NCI-H748 (cell line): Measurements from ENCODE around the gene ZFYVE28.

Experiments
- DNase-seq: peaks from one replicate; lab custom pipeline; 2025; ENCODE audit not compliant: unreplicated experiment; lab: John Stamatoyannopoulos, UW

Gene ZFYVE28

DNA sequence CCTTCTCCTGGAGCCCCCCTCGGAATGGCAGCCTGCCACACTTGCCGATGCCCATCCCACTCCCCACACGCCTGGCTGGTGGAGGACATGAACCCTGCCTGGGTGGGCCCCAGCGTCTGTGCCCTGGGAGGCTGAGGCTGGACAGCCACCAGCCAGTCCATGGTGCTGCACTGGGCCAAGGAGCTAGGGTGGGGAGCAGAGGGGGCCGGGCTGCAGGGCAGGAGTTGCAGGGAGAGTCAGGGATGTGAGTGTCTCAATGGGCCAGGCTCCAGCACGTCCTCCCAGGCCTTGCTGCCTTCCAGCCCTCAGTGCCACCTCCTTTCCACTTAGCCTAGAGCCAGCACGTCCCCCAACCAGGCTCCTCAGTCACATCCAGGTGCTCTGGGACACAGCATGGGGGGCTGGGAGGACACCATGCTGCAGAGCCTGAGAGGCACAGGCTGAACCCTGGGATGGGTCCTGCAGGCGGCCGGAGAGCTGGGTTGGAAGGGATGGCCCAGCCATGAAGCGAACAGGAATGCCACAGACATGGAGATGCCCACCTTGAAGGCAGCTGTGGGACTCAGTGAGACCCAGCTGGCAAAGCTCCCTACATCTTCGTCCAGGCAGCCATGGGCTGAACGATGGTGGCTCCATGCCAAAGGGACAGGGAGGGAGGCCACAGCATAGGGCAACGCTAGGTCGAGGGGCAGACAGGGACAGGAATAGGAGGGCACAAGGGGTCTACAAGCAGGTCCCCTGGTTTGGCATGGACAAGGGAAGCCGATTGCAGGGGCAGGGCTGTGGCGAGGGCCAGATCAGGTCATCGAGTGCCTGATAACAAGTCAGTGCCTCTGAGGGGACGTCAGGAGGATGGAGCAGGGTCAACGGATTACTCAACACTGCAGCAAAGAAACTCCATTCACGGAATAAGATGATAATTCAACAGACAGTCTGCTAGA is 126.5 kb downstream of the ZFYVE28 start:
- DNase-seq: no peak

DNA sequence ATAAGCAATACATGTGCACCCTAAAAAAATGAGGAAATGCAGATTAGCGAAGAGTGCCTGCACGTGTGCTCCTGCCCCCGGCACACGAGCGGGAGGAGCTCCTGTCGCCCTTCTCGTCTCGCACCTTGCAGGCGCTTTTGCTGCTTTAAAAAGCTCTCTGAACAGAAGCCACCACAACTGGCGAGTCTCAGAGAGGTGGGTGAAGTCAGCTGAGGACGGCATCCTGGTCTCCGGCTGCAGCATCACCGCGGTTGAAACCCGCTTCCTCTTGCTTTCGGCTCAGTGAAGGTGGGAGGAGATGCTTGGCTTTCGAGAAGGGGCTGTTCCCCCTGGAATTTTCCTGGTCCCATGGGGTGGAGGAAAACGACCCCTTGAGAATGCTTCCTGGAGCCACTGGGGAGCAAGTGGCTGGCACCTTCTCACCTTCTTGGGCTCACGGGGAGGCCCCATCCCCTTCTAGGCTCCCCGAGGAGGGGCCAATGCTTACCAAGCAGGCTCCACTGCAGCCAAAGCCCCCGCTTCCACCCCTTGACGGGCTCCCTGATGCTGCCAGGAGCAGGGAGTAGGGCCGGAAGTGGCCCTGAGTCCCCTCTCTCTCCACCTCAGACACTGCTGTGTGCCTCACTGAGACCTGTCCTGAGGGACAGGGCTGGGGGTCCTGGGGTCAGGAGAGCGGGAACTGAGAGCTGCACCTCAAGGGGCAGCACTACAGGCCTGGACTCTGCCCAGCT is 127.3 kb downstream of the ZFYVE28 start:
- DNase-seq: no peak

DNA sequence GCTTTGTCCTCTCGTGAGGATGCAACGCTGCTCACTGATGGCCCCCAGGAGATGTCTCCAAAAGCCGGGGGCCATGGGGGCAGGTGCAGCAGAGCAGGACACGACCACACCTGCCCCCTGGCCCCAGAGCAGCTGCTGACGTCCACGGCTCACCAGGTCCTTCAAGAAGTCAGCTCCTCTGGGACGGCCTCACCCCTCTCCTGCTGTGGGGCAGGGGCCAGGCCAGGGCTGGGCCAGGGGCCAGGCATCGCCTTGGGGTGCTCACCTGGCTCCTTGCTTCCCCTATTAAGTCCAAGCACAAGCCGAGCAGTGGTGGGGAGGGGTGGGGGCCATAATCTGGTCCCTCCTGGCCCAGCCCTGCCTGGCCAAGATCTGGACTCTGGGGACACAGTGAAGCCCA is 128.0 kb downstream of the ZFYVE28 start:
- no peak for DNase-seq

DNA sequence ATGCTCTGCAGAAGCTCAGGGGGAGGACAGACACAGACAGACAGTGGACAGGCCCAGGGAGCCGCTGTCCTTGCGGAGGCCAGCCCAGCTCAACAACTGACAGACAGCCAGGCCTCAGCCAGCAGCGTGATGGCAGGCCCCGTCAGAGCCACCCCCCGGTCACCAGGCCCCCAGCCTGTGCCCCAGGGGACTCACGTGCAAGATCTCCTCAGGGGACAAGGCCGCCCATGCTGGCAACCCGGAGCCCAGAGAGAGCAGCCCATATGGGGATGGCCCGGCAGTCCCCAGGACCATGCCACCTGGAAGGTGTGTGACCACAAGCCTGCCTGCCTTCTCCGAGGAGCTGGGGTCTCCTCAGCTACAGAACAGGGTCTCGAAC is 128.5 kb downstream of the ZFYVE28 start:
- DNase-seq: no peak

DNA sequence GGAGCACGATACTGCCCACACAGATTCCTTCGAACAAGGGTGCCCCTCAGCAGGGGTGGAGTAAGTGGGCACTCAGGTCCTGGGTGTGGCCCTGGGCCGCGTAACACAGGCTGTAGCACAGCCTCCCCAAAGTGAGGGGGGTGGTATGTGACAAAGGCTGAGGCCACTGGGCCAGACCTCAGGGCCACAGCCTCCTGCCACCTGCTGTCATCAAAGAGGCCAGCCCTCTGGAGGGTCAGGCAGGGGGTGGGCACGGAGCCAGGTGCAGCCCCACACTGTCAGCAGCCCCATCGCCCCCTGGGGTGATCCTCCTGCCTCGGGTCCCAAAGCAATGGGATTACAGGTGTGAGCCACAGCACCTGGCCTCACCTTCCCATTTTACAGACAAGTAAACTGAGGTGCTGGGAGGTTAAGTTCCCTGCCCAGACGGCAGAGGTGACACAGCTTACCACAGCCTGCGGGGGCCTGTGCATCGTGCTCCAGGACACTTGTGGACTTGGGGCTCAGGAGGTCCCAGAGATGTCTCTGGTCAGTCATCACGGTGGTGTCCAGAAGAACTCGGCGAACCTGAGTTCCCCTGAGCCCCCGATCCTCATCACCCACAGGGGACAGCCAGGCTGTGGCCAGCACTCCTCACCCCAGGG is 129.0 kb downstream of the ZFYVE28 start:
- DNase-seq: no peak

DNA sequence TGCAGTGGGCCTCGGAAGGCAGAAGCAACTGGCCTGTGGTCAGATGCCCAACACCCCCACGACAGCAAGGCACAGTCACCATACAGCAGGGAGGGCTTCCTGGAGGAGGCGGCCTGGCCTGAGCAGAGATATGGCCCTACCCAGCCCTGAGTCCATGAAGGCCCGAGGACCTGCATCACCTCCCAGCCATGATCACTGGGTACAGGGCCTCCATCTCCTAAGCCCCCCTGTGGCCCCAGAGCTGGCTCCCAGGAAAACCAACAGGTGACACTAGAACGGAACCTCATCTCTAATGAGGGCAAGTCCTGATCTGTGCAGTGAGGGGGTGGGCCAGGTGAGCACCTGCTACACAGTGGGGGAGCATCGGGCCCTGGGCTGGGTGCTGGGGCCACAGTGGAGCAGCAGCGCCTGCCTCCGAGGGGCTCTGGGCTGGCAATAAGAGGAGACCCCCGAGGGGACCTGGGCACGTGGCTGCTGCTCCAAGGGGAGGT is 130.3 kb downstream of the ZFYVE28 start:
- no peak for DNase-seq

DNA sequence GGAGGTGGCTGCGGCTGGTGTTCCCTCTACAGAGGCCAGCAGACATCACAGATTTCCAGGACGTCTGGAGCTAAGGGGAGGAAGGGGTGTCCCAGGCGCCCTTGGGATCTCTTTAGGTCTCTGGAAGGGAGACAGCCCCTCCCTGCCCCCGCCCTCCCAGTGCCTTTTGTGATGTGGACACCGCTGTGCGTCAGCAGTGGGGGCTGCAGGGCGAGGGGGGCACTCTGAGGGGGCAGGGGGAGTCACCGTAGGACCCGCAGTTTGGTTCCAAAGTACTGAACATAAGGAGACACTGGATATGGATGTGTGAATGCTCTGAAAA is 130.9 kb downstream of the ZFYVE28 start:
- DNase-seq: no peak

DNA sequence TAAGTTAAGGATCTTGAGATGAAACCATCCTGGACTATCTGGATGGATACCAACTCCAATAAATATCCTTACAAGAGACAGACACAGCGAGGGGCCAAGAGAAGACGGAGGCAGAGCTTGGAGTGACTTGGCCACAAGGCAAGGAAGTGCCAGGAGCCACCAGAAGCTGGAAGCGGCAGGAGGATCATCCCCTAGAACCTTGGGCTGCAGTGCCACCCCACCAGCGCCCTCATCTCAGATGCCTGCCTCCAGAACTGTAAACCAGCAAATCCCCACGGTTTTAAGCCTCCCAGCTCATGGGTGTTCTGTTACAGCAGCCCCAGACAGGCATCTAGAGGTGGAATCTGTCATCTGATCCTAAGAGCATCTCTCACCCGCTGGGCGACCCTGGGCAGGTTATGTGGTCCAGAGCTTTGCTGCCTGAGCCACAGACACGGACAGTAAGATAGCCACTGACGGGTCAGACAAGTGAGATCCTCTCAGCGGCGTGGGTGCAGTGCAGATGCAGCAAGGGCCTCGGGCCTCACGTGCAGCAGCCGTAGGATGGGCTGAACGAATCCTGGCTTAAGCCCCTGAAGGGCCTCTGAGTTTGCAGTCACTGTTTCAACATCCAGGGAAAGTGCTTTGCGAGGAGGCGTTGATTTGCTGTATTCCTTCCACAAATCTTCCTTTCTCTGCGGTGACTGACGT is 131.4 kb downstream of the ZFYVE28 start:
- DNase-seq: no peak

DNA sequence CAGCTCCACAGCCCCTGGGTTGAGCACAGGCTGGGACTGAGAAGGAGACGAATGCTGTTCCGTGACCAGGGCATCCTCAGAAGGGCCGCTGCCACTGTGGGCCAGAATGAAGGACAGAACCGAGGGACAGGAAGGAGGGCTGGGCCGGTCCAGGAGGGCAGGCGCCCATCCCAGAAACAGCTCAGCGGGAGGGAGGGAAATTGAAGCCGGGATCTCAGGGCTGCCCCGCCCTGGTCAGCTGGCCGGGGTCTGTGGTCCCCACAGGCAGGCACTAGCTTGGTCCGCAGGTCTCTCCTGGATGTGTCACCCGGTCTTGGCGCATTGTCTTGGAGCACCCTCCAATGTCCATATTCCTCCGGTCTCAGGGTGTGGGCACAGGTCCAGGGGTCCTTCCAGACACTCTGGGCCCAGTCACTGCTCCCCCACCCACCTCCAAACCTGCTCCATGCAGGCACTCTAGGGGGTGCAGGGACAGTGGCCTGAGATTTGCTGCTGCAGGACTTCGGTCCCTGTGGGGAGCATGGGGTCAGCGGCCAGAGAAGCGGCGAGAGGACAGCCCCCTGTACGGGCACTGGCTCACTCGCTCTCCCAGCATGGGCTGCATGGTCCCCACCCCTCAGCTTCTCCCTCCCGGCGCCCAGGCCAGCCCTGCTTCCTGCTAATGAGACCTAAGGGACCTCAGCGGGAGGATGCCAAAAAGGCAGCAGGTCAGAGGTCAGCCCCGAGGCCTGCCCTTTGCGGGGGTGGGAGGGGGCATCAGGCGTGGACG is 132.6 kb downstream of the ZFYVE28 start:
- no peak for DNase-seq

DNA sequence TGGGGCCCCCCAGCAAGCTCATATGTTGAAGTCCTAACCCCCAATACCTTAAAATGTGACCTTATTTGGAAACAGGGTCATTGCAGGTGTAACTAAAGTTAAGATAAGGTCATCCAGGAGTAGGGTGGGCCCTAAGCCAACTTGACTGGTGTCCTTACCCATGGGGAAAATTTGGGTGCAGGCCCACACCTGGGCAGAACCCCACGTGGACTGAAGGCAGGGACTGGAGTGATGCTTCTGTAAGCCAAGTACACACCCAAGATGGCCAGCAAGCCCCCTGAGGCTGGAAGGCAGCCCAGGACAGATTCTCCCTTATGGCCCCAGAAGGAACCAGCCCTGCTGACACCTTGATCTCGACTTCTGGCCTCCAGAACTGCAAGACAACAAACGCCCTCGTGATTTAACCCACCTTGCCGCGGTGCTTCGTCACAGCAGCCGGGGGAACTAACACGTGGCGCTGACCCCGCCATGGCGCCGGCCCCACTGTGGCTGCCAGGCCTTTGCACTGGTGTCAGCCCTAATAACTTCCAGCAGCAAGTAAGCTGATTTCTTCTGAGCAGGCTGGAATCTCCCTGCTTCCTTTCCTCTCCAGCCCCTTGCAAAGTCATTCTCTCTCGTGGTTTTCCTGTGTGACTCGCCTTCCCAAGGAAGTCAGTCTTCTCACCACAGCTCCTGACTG is 133.4 kb downstream of the ZFYVE28 start:
- DNase-seq: no peak

DNA sequence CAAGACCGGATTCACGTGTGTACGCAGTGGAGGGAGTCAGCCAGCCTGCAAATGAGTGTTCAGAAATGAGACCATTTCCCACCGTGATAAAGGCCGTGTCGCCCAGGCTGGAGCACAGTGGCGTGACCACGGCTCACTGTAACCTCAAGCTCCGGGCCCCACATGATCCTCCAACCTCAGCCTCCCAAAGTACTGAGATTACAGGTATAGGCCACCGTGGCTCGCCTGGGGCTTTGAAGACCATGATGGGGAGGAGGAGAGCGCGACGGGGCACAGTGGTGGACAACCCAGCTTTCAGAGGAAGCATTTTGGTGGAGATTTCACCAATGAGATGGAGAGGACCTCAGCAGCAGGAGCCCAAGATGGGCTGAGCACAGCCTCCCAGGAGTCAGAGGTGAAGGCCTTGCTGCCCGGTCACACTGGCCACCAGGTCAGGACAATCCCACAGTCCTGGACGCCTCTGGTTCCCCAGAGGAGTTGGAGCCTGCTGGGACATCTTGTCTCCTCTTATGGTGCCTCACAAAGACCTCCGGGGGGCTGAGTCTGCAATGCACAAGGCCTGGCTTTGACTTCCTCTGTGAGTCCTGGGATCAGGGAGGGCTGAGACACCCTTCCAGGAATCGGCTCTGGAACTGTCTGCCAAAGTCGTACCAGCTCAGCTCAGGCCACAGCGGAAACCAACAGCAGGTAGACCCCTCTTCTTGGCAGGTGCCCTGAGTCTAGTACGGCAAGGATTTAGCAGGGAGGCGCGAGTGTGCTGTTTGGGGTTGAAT is 134.1 kb downstream of the ZFYVE28 start:
- DNase-seq: no peak

DNA sequence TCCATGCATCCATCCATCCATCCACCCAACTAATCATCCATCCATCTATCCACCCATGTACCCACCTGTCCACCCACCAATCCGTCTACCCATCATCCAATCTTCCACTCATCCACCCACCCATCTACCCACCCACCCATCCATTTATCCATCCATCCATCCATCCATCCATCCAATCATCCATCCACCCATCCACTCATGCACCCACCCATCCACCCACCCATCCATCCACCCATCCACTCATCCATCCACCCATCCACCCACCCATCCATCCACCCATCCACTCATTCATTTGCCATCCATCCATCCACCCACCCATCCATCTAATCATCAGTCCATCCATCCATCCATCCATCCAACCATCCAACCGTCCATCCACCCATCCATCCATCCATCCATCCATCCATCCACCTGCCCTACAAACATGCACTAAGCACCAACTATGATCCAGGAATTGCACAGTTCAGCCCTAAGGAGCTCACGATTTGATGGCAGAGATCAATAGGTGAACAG is 135.2 kb downstream of the ZFYVE28 start:
- DNase-seq: no peak

DNA sequence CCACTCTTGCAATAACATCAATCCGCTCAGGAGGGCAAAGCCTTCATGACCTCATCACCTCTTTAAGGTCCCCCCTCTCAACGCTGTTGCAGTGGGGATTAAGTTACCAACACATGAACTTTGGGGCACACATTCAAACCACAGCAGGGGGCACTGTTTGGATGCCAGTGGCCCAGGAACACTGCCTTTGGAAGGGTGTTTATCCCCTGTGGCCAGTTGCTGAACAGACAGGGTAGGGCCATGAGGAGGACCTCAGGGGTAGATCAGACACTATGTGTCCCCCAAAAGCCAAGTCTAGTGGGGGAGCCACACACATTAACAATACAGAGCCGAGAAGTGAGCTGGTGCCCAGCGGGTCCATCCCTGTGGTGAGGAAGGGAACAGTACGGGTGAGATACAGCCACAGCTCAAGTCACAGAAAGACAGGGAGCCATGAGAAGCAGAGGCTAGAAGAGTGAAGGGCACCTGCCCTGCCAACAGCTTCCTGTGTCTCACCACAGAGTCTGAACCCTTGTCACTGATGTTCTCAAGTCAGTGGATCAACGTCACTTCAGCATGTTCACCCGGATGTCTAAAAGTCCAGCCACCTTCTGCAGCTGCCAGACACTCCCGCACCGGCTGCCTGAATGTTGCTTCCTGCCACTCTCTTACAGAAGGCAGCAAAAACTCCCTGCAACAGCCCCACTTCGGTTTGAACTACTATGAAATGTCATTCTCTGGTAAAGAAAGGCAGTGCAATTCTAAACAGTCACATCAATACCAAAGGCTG is 136.7 kb downstream of the ZFYVE28 start:
- no peak for DNase-seq

DNA sequence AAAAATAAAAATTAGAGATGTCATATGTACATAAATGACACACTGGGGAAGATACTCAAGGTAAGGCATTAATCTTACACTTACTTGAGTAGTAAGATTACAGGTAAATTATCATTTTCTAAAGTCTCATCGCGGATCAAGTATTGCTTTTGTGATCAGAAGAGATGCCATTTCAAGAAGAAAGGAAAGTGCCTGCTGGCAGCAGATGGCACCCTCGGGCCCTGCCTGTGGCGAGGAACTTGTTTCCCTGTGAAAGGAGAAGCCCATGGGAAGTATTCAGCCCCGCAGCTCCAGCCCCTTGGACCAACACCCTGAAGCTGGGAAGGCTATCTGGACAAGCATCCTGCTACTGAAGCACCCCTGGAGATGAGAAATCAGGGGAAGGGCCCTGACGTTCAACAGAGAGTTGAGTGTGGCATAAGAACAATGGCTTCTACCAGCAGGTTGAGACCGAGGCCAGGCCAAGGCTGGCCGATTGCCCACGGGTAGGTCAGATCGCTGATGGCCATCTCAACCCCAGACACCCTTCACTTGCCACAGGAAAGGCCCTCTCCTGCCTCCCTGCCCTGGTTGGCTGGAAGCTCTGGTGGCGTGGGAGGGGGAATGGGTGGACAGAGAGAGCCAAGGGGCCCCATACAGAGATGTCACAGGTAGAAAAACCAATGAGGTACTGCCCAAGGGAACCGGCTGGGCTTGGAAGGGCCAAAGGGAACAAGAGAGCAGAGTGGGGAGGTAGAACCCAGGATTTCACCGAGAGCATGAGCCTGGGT is 137.7 kb downstream of the ZFYVE28 start:
- no peak for DNase-seq

DNA sequence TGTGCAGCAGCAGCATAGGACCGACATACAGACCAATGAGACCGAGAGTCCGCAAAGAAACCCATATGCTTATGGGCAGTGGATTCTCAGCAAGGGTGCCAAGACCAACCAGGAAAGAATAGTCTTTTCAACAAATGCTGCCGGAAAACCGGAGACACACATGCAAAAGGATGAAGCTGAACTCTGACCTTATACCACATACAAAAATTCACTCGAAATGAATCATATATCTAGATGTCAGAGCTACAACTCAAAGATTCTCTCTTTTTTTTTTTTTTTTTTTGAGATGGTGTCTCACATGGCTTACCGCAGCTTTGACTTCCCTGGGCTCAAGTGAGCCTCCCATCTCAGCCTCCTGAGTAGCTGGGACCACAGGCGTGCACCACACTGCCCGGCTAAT is 140.5 kb downstream of the ZFYVE28 start:
- DNase-seq: no peak

DNA sequence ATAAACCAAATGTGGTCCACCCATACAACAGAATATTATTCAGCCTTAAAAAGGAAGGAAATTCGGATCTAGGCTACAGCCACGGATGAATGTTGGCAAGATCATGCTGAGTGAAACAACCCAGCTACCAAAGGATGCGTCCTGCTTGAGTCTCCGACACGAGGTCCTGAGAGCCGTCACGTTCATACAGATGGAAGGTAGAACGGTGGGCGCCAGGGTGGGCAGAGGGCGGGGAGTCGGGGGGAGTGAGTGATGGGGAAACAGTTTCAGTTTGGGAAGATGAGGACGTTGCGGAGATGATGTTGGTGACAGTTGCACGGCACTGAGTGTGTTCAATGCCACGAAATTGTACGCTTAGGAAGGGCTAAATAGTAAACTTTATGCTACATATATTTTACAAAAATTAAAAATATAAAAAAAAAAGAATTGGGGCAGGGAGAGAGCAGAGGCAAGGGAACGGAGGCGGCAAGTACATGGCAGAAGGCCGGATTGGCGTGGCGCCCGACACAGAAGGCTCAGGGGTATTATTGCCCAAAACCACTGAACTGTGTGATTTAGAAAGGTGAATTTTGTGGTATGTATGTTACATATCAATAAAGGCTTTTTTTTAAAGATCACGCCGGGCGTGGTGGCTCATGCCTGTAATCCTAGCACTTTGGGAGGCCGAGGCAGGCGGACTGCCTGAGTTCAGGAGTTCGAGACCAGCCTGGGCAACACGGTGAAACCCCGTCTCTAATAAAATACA is 141.7 kb downstream of the ZFYVE28 start:
- no peak for DNase-seq
